ENCODE results near the gene UGT1A3.

UGT1A3 gene

GRCh38 chr2:233816771-233817170 is 87.9 kb downstream of the UGT1A3 start:
- DNase-seq (ENCODE audit: low spot score): no peak

GRCh38 chr2:233817361-233817911 is 88.6 kb downstream of the UGT1A3 start:
- no peak for DNase-seq (ENCODE audit: low spot score)

GRCh38 chr2:233817995-233818638 is 89.3 kb downstream of the UGT1A3 start:
- DNase-seq (ENCODE audit: low spot score): no peak

DNA sequence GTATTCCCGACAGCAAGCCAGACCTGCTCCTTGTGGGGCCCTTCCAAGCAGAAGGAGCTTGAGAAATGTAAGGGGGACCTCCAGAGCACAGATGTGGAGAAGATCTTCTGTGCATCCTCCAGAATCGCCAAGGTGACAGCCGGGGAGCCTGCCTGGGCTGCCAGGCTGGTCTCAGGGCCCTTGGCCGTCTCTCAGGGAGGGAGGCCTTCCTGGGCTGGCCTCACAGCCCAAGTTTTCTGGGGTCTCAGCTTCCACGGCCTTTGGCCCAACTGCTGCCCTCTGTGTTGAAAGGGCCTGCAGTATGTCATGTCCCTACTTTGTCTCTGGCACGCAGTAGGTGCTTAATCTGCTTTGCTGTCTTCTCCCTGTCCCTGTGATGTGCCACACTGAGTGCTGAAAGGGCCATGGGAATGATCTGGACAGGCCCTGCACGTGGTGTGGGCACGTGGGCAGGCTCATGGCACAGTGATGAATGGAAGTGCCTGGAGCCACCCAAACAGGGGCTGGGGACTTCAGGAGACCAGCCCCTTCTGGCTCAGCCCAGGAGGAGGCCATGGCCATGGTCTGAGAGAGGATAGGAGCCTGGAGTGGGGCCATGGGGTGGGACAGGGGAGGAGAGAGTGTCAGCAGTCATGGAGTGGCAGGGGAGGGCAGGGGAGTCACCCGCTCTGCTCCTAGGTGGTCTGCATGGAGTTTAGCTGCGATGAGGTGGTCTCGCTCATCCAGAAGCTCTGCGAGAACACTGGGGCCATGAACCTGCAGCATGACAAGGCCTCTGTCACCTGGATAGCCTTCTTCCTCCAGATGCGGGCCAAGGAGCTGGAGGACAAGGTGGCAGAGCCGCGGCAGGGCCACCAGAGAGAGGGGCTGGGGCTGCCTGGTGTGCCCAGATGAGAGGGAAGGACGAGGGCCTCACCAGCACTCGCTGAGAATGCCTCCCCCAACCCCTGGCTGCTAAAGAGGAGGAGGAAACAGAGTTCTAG is 90.1 kb downstream of the UGT1A3 start:
- no peak for DNase-seq (ENCODE audit: low spot score)

- peak; percentile 27 for DNase-seq (ENCODE audit: low spot score)
These were observed 91.3 kb downstream of the UGT1A3 start for GRCh38 chr2:233819884-233820773.

GRCh38 chr2:233820774-233821105 is 91.9 kb downstream of the UGT1A3 start:
- DNase-seq (ENCODE audit: low spot score): no peak

- DNase-seq (ENCODE audit: low spot score): no peak
These were observed 92.4 kb downstream of the UGT1A3 start for GRCh38 chr2:233821196-233821595.

- DNase-seq (ENCODE audit: low spot score): no peak
These were observed 92.9 kb downstream of the UGT1A3 start for GRCh38 chr2:233821709-233822100.

DNA sequence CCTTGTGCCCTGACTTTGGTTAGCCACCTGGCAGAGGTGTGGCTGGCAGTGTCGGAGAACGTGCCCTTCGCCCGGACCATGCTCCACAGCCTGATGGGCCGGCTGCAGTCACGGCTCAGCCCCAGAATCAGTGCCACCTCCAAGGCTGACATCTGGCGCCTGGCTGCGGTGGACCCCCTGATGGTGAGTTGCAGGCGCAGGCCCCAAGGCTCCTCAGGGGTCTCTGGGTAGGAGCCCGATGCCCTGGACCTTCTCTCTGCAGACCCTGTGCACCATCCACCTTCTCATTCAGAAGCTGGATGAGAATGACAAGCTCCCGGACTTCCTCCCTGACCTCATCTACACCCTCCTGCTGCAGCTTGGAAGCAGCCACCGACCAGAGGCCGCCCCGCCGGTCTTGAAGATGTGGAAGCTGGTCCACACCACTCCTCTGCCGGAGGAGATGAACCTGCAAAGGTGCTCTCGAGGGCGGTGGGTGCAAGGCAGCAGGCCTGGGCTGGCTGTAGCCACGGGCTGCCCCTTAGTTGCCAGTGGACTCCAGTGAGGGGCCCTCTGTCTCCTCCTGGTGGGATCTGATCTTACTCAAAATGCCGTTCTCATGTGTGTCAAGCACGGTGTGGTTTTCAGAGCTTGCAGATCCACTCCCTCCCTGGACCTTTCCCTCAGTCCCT is 93.4 kb downstream of the UGT1A3 start:
- no peak for DNase-seq (ENCODE audit: low spot score)

Measured in AG08395 (cell line).